Prostate gland (tissue), 2 donors: ENCODE measurements around the gene RALGPS2.

Source experiments
- POLR2A ChIP-seq: fragments of 450-650 bp; IDR thresholded peaks from one replicate; pipeline ENCODE4 v1.6.1; 2016; ENCODE audit warnings: antibody characterized with exemption, mild to moderate bottlenecking
- POLR2AphosphoS5 ChIP-seq: sonication (generic); formaldehyde crosslinking; IDR thresholded peaks from one replicate; pipeline ENCODE4 v1.6.1; 2017; ENCODE audit warnings: antibody characterized with exemption
- TF ChIP-seq, protein P1 (sequence below), 4 experiments: fragments of 200-600 bp in 2 of 4; fragments of 450-650 bp in 2 of 4; sonication (generic) in 2 of 4; IDR thresholded peaks; 1 replicate in 3 of 4; 2 replicates in 1 of 4; pipeline ENCODE4 v1.5.1; 2016 to 2019; ENCODE audit warnings: antibody characterized with exemption in 4 of 4, mild to moderate bottlenecking in 2 of 4, moderate library complexity in 2 of 4

DNA sequence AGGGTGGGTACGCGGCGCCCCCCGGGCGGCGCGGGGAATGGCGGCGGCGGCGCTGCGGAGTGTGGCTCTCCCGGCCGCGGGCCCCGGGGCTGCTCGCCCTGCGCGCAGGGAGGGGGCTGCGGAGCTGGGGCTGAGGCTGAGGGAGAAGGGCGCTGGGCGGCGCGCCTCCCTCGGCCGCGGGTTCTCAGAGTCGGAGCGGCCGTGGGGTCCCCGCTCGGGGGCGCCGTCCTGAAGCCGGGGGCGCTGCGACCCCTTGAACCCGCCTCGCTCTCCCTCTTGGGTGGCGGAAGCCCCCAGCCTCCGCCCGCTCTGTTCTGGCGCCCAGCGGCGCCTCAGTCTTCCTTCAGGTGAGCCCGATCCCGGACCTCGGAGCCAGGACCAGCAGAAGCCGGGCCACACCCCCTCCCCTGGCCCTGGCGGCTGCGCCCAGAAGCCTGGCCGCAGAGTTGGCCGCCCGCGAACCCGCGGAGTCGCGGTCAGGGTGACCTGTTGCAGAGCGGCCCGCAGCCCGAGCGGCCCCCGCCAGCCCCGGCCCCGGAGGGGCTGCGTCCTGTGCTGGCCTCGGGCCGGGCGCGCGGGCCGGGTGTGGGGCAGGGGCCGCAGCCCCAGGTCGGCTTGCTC, 532 bp downstream of the RALGPS2 start:
- TF ChIP-seq, protein P1, sequence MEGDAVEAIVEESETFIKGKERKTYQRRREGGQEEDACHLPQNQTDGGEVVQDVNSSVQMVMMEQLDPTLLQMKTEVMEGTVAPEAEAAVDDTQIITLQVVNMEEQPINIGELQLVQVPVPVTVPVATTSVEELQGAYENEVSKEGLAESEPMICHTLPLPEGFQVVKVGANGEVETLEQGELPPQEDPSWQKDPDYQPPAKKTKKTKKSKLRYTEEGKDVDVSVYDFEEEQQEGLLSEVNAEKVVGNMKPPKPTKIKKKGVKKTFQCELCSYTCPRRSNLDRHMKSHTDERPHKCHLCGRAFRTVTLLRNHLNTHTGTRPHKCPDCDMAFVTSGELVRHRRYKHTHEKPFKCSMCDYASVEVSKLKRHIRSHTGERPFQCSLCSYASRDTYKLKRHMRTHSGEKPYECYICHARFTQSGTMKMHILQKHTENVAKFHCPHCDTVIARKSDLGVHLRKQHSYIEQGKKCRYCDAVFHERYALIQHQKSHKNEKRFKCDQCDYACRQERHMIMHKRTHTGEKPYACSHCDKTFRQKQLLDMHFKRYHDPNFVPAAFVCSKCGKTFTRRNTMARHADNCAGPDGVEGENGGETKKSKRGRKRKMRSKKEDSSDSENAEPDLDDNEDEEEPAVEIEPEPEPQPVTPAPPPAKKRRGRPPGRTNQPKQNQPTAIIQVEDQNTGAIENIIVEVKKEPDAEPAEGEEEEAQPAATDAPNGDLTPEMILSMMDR (IDR thresholded peaks at IDR 0.05): peak in 2 of 4 experiments; percentile 19 to 31
- TF ChIP-seq POLR2AphosphoS5 (no peak), POLR2A (no peak)
